CD14-positive monocyte (primary cell): Measurements from ENCODE around the gene APBA2. TPM values are rescaled to one million over a fixed set of nuclear protein-coding genes. Genes with fewer than 3 reads are reported as not detected.
"Not testable (repeated sequence)": the region's sequence is repeated elsewhere in the genome, so short reads cannot be mapped to it uniquely, and the experiment has no call there.

ENCODE experiments used
- DNase-seq, 3 donors: peaks; one replicate each; pipeline ENCODE4 v3.0.0-alpha.2; 2011 to 2022
- H2AFZ ChIP-seq: 2 replicates; pipeline ENCODE4 v1.6.0; 2012; ENCODE audit warnings: mild to moderate bottlenecking, low read depth, low read length, inconsistent platforms; ENCODE audit not compliant: insufficient read depth, poor library complexity, severe bottlenecking
- H3K27ac ChIP-seq, 2 donors: 1 replicate in 1 of 2; 2 replicates in 1 of 2; pipeline ENCODE4 v1.5.1; 2012 to 2013; ENCODE audit warnings: low read length in 2 of 2, control low read depth in 1 of 2, inconsistent platforms in 1 of 2, low read depth in 1 of 2, mild to moderate bottlenecking in 1 of 2
- H3K27me3 ChIP-seq, 2 donors: one replicate each; pipeline versions ENCODE4 v1.6.0 to v1.6.1; 2011 to 2013; ENCODE audit warnings: low read length in 2 of 2; ENCODE audit not compliant: control insufficient read depth in 2 of 2, insufficient read depth in 2 of 2
- H3K36me3 ChIP-seq, 2 donors: replicated peaks in 1 of 2; 1 replicate in 1 of 2; 2 replicates in 1 of 2; pipeline versions ENCODE4 v1.5.1 to v1.6.1; 2012 to 2013; ENCODE audit warnings: low read length in 2 of 2, control low read depth in 1 of 2, inconsistent platforms in 1 of 2, mild to moderate bottlenecking in 1 of 2; ENCODE audit not compliant: insufficient read depth in 2 of 2, control insufficient read depth in 1 of 2
- H3K4me1 ChIP-seq, 2 donors: 1 replicate in 1 of 2; 2 replicates in 1 of 2; pipeline versions ENCODE4 v1.5.1 to v1.6.1; 2012 to 2013; ENCODE audit warnings: low read length in 2 of 2, control low read depth in 1 of 2, inconsistent platforms in 1 of 2, mild to moderate bottlenecking in 1 of 2, moderate library complexity in 1 of 2; ENCODE audit not compliant: insufficient read depth in 2 of 2, control insufficient read depth in 1 of 2
- H3K4me2 ChIP-seq: replicated peaks from 2 replicates; pipeline ENCODE3; 2012; ENCODE audit warnings: low read length, moderate library complexity, mild to moderate bottlenecking; ENCODE audit not compliant: poor library complexity, severe bottlenecking; ENCODE audit errors: extremely low read depth
- H3K4me3 ChIP-seq, 3 experiments: fragments of 200-600 bp in 1 of 3; sonication (generic) in 1 of 3; replicated peaks in 1 of 3; 1 replicate in 2 of 3; 2 replicates in 1 of 3; pipeline ENCODE4 v1.5.1; 2011 to 2013; ENCODE audit warnings: low read length in 3 of 3, mild to moderate bottlenecking in 3 of 3, control low read depth in 2 of 3, low read depth in 2 of 3, inconsistent platforms in 1 of 3, moderate library complexity in 1 of 3
- H3K79me2 ChIP-seq: 2 replicates; pipeline ENCODE4 v1.6.0; 2012; ENCODE audit warnings: mild to moderate bottlenecking, control low read depth, inconsistent platforms, low read length, moderate library complexity; ENCODE audit not compliant: insufficient read depth
- H3K9ac ChIP-seq: 2 replicates; pipeline ENCODE4 v1.6.0; 2017; ENCODE audit warnings: low read length, mild to moderate bottlenecking; ENCODE audit not compliant: insufficient read depth, poor library complexity, severe bottlenecking
- H3K9me3 ChIP-seq, 2 donors: replicated peaks in 1 of 2; 1 replicate in 1 of 2; 2 replicates in 1 of 2; pipeline versions ENCODE4 v1.5.1 to v1.6.1; 2012 to 2013; ENCODE audit warnings: low read length in 2 of 2, control low read depth in 1 of 2; ENCODE audit not compliant: control insufficient read depth in 1 of 2, insufficient read depth in 1 of 2
- H4K20me1 ChIP-seq: 2 replicates; pipeline ENCODE4 v1.6.0; 2012; ENCODE audit warnings: mild to moderate bottlenecking, low read length, control low read depth, moderate library complexity; ENCODE audit not compliant: insufficient read depth
- H3K27ac Mint-ChIP-seq, 7 donors: one replicate each; pipeline ENCODE4 v1.8.0; 2020; ENCODE audit warnings: mild to moderate bottlenecking in 7 of 7, mixed read lengths in 7 of 7, moderate library complexity in 6 of 7, inconsistent platforms in 2 of 7
- H3K27me3 Mint-ChIP-seq, 3 donors: one replicate each; pipeline ENCODE4 v1.8.0; 2021 to 2022; ENCODE audit warnings: low read depth in 3 of 3, mild to moderate bottlenecking in 3 of 3, mixed read lengths in 3 of 3, moderate library complexity in 3 of 3, inconsistent platforms in 1 of 3
- H3K36me3 Mint-ChIP-seq, 2 donors: one replicate each; pipeline ENCODE4 v1.8.0; 2020; ENCODE audit warnings: mixed read lengths in 2 of 2, inconsistent platforms in 1 of 2, mild to moderate bottlenecking in 1 of 2
- H3K4me1 Mint-ChIP-seq: one replicate; pipeline ENCODE4 v1.8.0; 2020; ENCODE audit warnings: mild to moderate bottlenecking, mixed read lengths
- H3K4me3 Mint-ChIP-seq, 2 donors: one replicate each; pipeline ENCODE4 v1.8.0; 2020; ENCODE audit warnings: mild to moderate bottlenecking in 2 of 2, mixed read lengths in 2 of 2, moderate library complexity in 1 of 2
- H3K9me3 Mint-ChIP-seq, 7 donors: one replicate each; pipeline ENCODE4 v1.8.0; 2020 to 2022; ENCODE audit warnings: mixed read lengths in 7 of 7, mild to moderate bottlenecking in 6 of 7, moderate library complexity in 6 of 7, inconsistent platforms in 2 of 7
- WGBS: methylation state at CpG from one replicate; pipeline ENCODE4 v1.1.5; 2013; ENCODE audit warnings: missing lambda C conversion rate; ENCODE audit not compliant: insufficient coverage; 5-methylcytosine and 5-hydroxymethylcytosine counted together
- intact Hi-C, 2 donors: fragments of 100-400 bp; cut with micrococcal nuclease; formaldehyde crosslinking; loops; one replicate each; pipeline versions ENCODE4 v1.15.0 to v1.15.1; 2023
- polyA plus RNA-seq, 3 donors: library from polyadenylated mRNA; depleted of rRNA in 1 of 3; unstranded in 2 of 3; stranded (reverse) in 1 of 3; fragments of 300-500 nt in 2 of 3; fragments of >200 nt in 1 of 3; fragmentation: Illumina TruSeq in 2 of 3; gene quantifications; 1 replicate in 2 of 3; 2 replicates in 1 of 3; pipeline ENCODE4 v1.2.3, GENCODE V29; 2012 to 2021
- TF ChIP-seq, protein P1 (sequence below): fragments of 200-600 bp; IDR thresholded peaks from one replicate; pipeline ENCODE4 v1.8.0; 2022; ENCODE audit warnings: antibody characterized with exemption, mild to moderate bottlenecking

APBA2 gene
- polyA plus RNA-seq, 3 donors, result 0.30 TPM; not detected in 2

DNA sequence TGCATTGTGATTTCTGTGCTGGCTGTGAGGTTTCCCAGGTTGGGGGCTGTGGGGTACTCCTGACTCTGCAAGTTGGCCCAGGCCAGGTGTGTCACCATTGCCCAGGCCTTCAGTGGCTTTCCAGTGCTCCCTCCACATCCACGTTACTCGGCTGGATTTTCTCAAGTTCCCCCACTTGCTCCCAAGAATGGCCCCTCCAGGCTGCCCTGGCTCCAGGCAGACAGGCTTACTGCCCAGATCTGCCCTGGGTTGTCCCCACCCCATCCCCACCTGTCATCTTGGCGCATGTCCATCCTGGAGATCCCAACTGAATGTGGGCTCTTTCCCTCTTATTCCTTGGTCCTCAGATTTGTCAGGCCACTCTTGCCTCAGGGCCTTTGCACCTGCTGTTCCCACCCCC lies 3.6 kb downstream of the APBA2 start:
- Histone ChIP-seq H3K4me1 (peaks cover 0 to 3% of the 10 kb centered on the region in 2 donors), H3K9me3 (peaks cover 0 to 4% of the 10 kb centered on the region in 2 donors), H3K4me2 (no peak overlapping the region), H3K27me3 (peaks cover 14 to 35% of the 10 kb centered on the region in 2 donors), H3K36me3 (no peaks in the 10 kb centered on the region), H4K20me1 (no peaks in the 10 kb centered on the region), H2AFZ (no peak overlapping the region), H3K79me2 (no peaks in the 10 kb centered on the region), H3K4me3 (no peak overlapping the region), H3K9ac (no peak overlapping the region), H3K27ac (no peak overlapping the region)
- Mint-ChIP-seq H3K4me3 (no peak overlapping the region), H3K27ac (peak overlapping the region in 1 of 7 donors; percentile 57), H3K9me3 (peaks cover 0 to 5% (median 2%) of the 10 kb centered on the region in 7 donors), H3K27me3 (peaks cover 33 to 52% (median 42%) of the 10 kb centered on the region in 3 donors), H3K4me1 (peaks cover 10% of the 10 kb centered on the region), H3K36me3 (no peaks in the 10 kb centered on the region)
- no peak for DNase-seq
- 94% methylated on average over 3 of the region's 3 CpGs for WGBS
- TF ChIP-seq, protein P1, sequence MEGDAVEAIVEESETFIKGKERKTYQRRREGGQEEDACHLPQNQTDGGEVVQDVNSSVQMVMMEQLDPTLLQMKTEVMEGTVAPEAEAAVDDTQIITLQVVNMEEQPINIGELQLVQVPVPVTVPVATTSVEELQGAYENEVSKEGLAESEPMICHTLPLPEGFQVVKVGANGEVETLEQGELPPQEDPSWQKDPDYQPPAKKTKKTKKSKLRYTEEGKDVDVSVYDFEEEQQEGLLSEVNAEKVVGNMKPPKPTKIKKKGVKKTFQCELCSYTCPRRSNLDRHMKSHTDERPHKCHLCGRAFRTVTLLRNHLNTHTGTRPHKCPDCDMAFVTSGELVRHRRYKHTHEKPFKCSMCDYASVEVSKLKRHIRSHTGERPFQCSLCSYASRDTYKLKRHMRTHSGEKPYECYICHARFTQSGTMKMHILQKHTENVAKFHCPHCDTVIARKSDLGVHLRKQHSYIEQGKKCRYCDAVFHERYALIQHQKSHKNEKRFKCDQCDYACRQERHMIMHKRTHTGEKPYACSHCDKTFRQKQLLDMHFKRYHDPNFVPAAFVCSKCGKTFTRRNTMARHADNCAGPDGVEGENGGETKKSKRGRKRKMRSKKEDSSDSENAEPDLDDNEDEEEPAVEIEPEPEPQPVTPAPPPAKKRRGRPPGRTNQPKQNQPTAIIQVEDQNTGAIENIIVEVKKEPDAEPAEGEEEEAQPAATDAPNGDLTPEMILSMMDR, result no peak
- intact Hi-C loops, result no loop called here

DNA sequence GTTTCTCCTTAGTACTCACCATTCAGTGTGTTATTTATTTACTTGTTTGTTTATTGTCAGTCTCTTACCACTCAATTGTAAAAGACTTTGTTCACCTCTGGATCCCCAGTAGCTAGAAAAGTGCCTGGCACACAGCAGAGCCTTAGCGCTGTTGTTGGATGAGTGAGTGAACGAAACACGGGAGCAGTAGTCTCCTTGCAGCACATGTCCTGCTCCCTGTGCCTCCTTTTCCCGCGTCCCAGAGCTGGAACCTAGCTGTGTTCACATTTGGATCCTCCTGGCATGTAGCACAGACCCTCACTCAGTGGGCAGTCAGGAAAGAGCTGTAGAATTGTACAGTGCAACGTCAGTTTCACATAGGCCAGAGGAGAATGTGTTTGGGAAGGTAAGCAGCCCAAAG lies 4.1 kb downstream of the APBA2 start:
- intact Hi-C loops, result not testable (repeated sequence)

DNA sequence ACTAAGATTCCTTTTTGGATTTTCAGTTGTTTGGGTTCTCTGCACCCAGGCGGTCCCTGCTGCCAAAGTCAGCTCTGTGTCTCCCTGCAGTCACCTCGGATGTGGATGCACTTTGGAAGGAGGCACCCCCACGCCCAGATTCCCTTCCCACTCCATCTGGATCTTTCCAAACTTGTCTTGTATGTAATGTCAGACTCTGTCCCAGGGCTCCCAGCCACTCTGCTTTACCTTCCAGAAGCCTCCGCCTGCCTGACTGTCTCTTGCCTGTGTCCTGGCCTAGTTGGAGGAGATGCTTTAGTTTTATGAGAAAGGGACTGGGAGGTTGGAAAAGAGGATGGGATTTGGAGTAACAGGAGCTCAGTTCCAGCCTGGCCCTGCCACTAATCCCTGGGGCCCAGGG lies 4.5 kb downstream of the APBA2 start:
- H3K79me2 ChIP-seq, intact Hi-C loops, H3K4me3 ChIP-seq, H3K9me3 ChIP-seq, H3K9ac ChIP-seq, H3K27ac ChIP-seq, DNase-seq, H4K20me1 ChIP-seq, H3K27ac Mint-ChIP-seq, H3K36me3 Mint-ChIP-seq, H3K4me2 ChIP-seq, H3K36me3 ChIP-seq, H2AFZ ChIP-seq, H3K9me3 Mint-ChIP-seq, H3K4me1 ChIP-seq, H3K4me3 Mint-ChIP-seq: not testable (repeated sequence)
- H3K4me1 Mint-ChIP-seq, result peaks cover 10% of the 10 kb centered on the region
- peaks cover 11 to 25% of the 10 kb centered on the region in 2 donors for H3K27me3 ChIP-seq
- WGBS, result no CpG with 5 or more reads among the region's 4 CpGs
- H3K27me3 Mint-ChIP-seq, result peaks cover 26 to 45% (median 33%) of the 10 kb centered on the region in 3 donors

More for the DNA sequence above, 4.1 kb downstream of the APBA2 start:
- 99% methylated on average over 4 of the region's 6 CpGs for WGBS
- peaks cover 13 to 29% of the 10 kb centered on the region in 2 donors for H3K27me3 ChIP-seq
- not testable (repeated sequence) for DNase-seq, H3K27ac ChIP-seq, H3K9me3 Mint-ChIP-seq, H3K9ac ChIP-seq, H3K4me3 Mint-ChIP-seq, H3K36me3 Mint-ChIP-seq, H3K27ac Mint-ChIP-seq, H3K36me3 ChIP-seq, H4K20me1 ChIP-seq, H3K4me3 ChIP-seq, H3K79me2 ChIP-seq, H3K4me1 ChIP-seq, H3K4me2 ChIP-seq, H3K9me3 ChIP-seq, H2AFZ ChIP-seq
- Mint-ChIP-seq H3K27me3 (peaks cover 30 to 49% (median 37%) of the 10 kb centered on the region in 3 donors), H3K4me1 (peaks cover 10% of the 10 kb centered on the region)
